Suppressor macrophage treated with lipopolysaccharide for 1 hour (primary cell): ENCODE results near the gene SLC49A3.
"Not testable (repeated sequence)": the region's sequence is repeated elsewhere in the genome, so short reads cannot be mapped to it uniquely, and the experiment has no call there.

ENCODE experiments used
- DNase-seq, 3 donors: peaks; one replicate each; pipeline ENCODE4 v3.0.0-alpha.2; 2020 to 2022

SLC49A3 gene

DNA sequence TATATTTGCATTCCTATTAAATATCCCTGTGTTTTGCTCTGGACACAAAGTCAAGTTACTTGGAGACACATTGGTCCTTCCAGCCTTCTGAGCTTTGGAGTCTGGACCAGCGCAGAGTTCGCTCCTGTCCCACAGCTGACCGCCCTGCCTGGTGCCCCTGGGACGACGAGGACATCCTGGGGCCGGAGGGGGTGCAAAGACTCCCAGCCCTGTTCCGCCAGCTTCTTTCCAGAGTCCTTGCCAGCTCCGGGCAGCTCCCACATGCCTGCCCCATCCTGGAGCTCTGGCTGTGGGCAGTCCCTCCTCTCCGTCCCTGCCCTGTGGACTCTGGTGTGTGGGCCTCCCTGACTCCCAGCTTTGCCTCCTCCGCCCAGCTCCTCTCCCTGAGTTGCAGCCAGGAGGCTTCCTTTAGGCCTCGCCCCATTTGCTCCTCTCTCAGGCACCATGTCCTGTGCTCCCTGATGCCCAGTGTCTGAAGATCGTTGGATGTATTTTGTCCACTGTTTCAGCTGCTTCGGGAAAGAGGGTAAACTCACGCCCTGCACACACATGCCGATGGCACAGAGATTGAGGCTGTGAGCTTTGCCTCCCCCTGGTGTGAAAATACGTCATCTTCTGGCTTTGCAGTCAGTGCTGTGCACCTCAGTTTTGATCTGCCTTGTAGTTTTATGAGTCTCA, 11.8 kb upstream of the SLC49A3 start:
- no peak for DNase-seq

- no peak for DNase-seq
Measured at GRCh38 chr4:699816-700580, 11.0 kb upstream of the SLC49A3 start.

DNA sequence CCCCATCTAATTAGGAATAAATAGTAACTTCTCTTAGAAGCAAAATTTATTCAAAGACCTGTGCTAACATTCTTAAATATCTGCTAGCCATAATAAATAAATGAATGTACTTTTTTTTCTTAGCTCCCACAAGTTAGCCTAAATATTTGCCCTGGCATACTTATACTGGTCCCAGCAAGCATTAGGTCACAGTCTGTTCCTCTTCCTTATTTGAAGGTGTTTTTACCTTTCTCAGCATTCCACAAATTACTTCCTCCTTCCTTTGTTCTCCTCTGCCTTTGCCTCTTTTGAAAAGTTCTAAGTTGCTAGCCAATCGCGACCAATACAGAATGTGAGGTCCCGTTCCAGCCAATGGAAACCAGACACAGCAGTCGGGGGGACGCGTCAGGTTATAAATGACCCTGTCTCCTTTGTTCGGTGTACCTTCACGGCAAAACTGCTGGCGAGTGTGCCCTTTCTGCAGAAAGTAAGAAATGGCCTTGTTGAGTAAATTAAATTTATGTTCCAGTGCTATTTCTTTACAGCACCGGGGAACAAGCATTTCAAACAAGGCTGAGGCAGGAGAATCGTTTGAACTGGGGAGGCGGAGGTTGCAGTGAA, 5.5 kb upstream of the SLC49A3 start:
- not testable (repeated sequence) for DNase-seq

- DNase-seq, result peak in 1 of 3 donors; percentile 0
Measured at GRCh38 chr4:692771-693554, 4.0 kb upstream of the SLC49A3 start.

DNA sequence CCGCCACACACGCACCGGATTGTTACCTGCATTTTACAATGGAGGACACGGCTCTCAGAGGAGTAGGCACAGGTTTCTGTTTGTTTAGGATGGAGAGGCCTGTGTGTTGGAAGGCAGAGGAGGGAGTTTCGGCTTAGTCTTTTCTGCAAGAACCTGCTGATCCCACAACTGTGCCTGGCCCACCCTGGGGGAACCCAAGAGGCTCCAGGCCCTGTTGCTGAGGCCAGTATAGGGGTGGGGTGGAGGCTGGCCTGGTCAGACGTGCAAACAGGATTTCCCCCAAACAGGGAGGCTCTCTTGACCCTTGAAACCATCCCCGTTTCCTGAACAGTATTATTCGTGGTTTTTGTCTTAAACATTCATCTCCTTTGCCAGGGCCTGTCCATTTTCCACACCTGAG, 772 bp upstream of the SLC49A3 start:
- DNase-seq, result no peak

DNA sequence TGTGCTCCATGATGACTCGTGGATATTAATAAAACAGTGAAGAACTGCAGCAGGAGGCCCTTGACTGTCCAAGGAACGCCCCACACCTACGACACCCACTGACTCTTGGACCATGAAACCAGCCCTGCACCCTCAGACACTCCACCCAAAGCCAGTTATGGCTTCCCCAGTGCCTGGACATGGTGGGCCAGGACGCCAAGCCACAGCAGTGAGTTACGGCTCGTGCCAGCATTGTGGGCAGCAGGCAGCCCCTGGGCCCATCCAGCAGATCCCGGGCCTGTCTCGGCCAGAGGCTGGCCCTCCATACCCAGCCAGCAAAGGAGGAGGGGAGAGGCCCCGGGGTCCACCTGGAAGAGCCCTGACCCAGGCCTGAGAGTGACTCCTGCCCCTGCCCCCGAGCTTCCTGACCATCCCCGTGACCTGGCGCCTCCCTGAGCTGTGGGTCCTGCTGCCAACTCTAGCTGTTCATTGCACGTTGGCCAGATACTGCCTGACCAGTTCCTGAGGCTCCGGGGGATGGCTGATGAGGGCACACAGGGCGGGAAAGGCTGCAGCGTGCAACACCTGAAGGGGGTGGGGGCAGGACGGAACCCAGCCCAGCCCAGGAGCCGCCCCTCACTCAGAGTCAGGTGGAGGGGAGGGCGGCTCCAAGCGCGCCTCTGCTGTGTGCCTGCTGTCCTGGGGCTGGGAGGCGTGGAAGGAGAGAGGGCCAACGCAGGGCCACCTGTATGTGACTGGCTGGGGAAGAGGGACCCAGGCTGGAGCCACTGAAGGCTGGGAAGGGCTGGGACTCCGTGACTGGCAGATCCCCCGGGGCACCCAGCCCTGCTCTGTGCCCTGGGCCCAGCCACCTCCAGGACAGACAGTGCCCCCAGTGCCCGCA, 739 bp downstream of the SLC49A3 start:
- peak in 1 of 3 donors; percentile 14 for DNase-seq

- peak; percentile 95 to 96 (median 96) for DNase-seq
Measured at GRCh38 chr4:687048-687970, 1.6 kb downstream of the SLC49A3 start.

DNA sequence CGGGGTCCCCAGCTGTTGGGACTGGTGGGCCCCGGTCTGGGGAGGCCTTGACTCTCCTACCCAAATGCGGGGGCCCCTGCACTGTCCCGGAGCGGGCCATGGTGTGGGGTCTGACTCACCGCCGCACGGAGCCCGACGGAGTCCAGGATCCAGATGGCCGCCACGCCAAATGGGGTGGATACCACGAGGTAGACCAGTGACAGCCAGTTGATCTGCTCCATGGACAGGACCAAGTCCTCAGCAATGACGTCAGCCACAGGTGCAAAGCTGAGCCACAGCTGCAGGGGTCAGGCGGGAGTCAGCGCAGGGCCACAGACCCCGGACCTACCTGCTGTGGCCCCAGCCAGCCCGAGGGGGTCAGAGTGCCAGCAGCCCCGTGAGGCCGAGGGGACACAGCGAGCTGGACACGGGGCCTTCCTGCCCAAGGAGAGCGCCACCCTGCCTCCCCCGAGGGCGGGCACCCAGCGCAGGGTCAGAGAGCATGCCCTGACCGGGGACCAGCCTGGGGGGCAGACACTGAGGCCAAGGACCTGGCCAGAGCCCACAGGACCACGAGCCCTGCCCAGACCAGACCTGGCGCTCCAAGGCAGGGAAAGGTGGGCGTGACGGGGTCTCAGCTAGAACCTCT, 2.4 kb downstream of the SLC49A3 start:
- DNase-seq, result no peak

DNA sequence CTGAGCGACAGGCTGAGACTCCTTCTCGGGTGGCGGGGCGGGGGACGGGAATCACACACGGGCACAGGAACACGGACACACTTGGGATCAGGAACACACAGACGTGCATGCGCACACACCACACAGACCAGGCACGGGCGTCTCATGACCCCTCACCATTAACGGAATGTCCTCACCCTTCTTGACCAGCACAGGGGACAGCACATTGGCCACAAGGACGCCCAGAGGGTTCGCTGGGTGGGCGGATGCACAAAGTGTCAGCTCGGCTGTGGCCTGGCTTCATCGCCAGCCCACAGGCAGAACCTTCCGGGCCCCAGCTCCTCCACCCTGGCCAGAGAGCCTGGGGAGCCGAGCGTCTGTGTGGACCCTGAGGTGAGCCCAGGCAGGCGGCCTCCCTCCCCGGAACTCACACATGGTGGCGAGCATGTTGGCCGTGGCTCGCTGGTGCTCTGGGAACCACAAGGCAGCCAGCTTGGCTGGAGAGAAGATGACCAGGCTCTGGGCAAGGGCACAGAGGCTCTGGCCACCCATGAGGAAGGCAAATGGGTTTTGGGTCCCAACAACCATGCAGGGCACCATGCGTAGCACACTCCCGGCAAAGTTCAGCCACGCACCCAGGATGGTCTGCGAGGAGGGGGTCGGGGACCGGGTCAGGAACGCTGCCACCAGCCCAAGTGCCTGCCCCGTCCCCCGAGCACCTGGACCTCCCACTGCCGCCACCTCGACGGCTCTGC, 3.1 kb downstream of the SLC49A3 start:
- DNase-seq, result no peak

GRCh38 chr4:684623-685327, 4.2 kb downstream of the SLC49A3 start:
- DNase-seq, result no peak

- DNase-seq, result peak; percentile 67 to 82 (median 69)
Measured at GRCh38 chr4:683982-684622, 4.8 kb downstream of the SLC49A3 start.

DNA sequence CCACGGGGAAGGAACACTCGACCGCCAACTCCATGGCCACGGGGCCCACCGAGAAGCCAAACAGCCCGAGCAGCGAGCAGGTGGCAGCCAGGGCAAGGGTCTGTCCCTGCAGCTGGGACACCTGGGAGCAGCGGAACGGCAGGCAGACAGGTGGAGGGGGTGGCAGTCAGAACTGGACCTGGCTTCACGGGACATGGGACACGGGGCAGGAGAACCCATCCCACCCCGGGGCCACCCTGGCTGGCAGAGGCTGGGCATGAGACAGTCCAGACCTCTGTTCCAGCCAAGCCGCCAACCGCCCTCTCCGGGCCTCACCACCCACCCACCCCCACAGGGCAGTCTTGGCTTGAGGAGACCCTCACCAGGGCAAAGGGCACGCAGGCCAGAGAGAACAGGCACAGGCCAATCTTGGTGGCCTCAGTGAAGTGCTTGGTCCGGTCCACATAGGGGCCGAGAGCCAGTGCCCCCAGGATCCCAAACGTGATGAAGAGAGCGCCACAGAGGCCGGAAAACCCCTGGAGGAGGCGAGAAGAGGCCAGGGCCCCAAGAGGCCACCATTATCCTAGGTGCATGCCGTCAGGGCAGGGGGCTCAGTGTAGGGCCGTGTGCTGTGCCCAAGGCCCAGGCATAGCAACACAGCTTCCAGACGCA, 5.6 kb downstream of the SLC49A3 start:
- no peak for DNase-seq

- no peak for DNase-seq
Measured at GRCh38 chr4:682490-683172, 6.3 kb downstream of the SLC49A3 start.

GRCh38 chr4:681736-682451, 7.1 kb downstream of the SLC49A3 start:
- DNase-seq, result peak in 1 of 3 donors; percentile 19

- peak; percentile 42 to 77 (median 49) for DNase-seq
Measured at GRCh38 chr4:680928-681645, 7.9 kb downstream of the SLC49A3 start.

GRCh38 chr4:680551-680927, 8.4 kb downstream of the SLC49A3 start:
- DNase-seq, result peak; percentile 79 to 94 (median 82)
